GM23248 (cell line): ENCODE data around the gene MOB1A.

ENCODE experiments used
- EZH2 ChIP-seq: fragments of 200-600 bp; sonication (generic); IDR thresholded peaks from 2 replicates; pipeline ENCODE4 v1.6.1; 2018; ENCODE audit warnings: antibody characterized with exemption, mild to moderate bottlenecking; ENCODE audit not compliant: insufficient read depth, poor library complexity, severe bottlenecking
- EZH2phosphoT487 ChIP-seq: fragments of 200-600 bp; sonication (generic); IDR thresholded peaks from 2 replicates; pipeline ENCODE4 v1.6.1; 2018; ENCODE audit warnings: antibody characterized with exemption, moderate library complexity, mild to moderate bottlenecking, low read depth; ENCODE audit not compliant: insufficient read depth

GRCh38 chr2:74186038-74186437 lies 7.4 kb upstream of the MOB1A start:
- TF ChIP-seq EZH2: no peak
- no peak for TF ChIP-seq EZH2phosphoT487
